NCI-H2029 (cell line): Measurements from ENCODE around the gene TSPAN17.
"Not testable (repeated sequence)": the region's sequence is repeated elsewhere in the genome, so short reads cannot be mapped to it uniquely, and the experiment has no call there.

Experiments used
- DNase-seq: peaks from one replicate; lab custom pipeline; 2025; lab: John Stamatoyannopoulos, UW

Gene TSPAN17

GRCh38 chr5:176680226-176680563, 32.9 kb downstream of the TSPAN17 start:
- no peak for DNase-seq

GRCh38 chr5:176682016-176682531, 34.8 kb downstream of the TSPAN17 start:
- no peak for DNase-seq

GRCh38 chr5:176685010-176685409, 37.7 kb downstream of the TSPAN17 start:
- DNase-seq, result no peak

GRCh38 chr5:176687247-176687646, 40.0 kb downstream of the TSPAN17 start:
- no peak for DNase-seq

GRCh38 chr5:176687881-176688280, 40.6 kb downstream of the TSPAN17 start:
- DNase-seq, result no peak

GRCh38 chr5:176690911-176691310, 43.6 kb downstream of the TSPAN17 start:
- DNase-seq, result no peak

- DNase-seq, result no peak
These were observed 44.2 kb downstream of the TSPAN17 start for GRCh38 chr5:176691524-176691923.

GRCh38 chr5:176692326-176692725, 45.0 kb downstream of the TSPAN17 start:
- DNase-seq, result no peak

GRCh38 chr5:176692839-176693476, 45.7 kb downstream of the TSPAN17 start:
- DNase-seq, result peak; percentile 20

- DNase-seq, result no peak
These were observed 46.2 kb downstream of the TSPAN17 start for GRCh38 chr5:176693477-176693851.

- DNase-seq, result no peak
These were observed 46.9 kb downstream of the TSPAN17 start for GRCh38 chr5:176694146-176694545.

GRCh38 chr5:176694631-176695030, 47.3 kb downstream of the TSPAN17 start:
- DNase-seq, result no peak

- DNase-seq, result peak; percentile 8
These were observed 47.8 kb downstream of the TSPAN17 start for GRCh38 chr5:176695073-176695472.

GRCh38 chr5:176697267-176697933, 50.1 kb downstream of the TSPAN17 start:
- DNase-seq, result no peak

- peak; percentile 8 for DNase-seq
These were observed 50.8 kb downstream of the TSPAN17 start for GRCh38 chr5:176697934-176698538.

GRCh38 chr5:176699446-176699845, 52.2 kb downstream of the TSPAN17 start:
- not testable (repeated sequence) for DNase-seq

- no peak for DNase-seq
These were observed 53.1 kb downstream of the TSPAN17 start for GRCh38 chr5:176700239-176700847.

- DNase-seq, result no peak
These were observed 55.7 kb downstream of the TSPAN17 start for GRCh38 chr5:176702671-176703641.

- no peak for DNase-seq
These were observed 56.6 kb downstream of the TSPAN17 start for GRCh38 chr5:176703857-176704256.

- DNase-seq, result no peak
These were observed 57.1 kb downstream of the TSPAN17 start for GRCh38 chr5:176704355-176704754.

GRCh38 chr5:176704817-176705216, 57.5 kb downstream of the TSPAN17 start:
- no peak for DNase-seq
